Cardiac muscle cell (in vitro differentiated cells and primary cell): Measurements from ENCODE around the gene CFHR3. TPM values are rescaled to one million over a fixed set of nuclear protein-coding genes. Genes with fewer than 3 reads are reported as not detected.
"Not testable (repeated sequence)": the region's sequence is repeated elsewhere in the genome, so short reads cannot be mapped to it uniquely, and the experiment has no call there.

Experiments used
- DNase-seq, 2 donors: peaks; one replicate each; pipeline versions ENCODE4 v3.0.0 to v3.0.0-alpha.2; 2010 to 2017; ENCODE audit warnings: low read depth in 1 of 2, low spot score in 1 of 2
- H3K27ac ChIP-seq: fragments of 200-600 bp; sonication (generic); 2 replicates; pipeline ENCODE4 v1.5.1; 2016
- H3K27me3 ChIP-seq: fragments of 200-600 bp; sonication (generic); 2 replicates; pipeline ENCODE4 v1.6.0; 2016; ENCODE audit warnings: control low read depth
- H3K36me3 ChIP-seq: fragments of 200-600 bp; sonication (generic); 2 replicates; pipeline ENCODE4 v1.5.1; 2016; ENCODE audit warnings: control low read depth
- H3K4me1 ChIP-seq: fragments of 200-600 bp; sonication (generic); 2 replicates; pipeline ENCODE4 v1.8.1; 2017; ENCODE audit warnings: low read depth, mild to moderate bottlenecking, mixed run types
- H3K4me3 ChIP-seq: fragments of 200-600 bp; sonication (generic); 2 replicates; pipeline ENCODE4 v1.5.1; 2016; ENCODE audit warnings: mild to moderate bottlenecking
- H3K9me3 ChIP-seq: fragments of 200-600 bp; sonication (generic); 2 replicates; pipeline ENCODE4 v1.5.1; 2017; ENCODE audit warnings: low read depth, mild to moderate bottlenecking, control low read depth
- polyA plus RNA-seq: library from polyadenylated mRNA; unstranded; fragments of >200 nt; fragmentation: Nextera tagmentation; extraction: Ambion mirVana; gene quantifications from 2 replicates; pipeline ENCODE4 v1.2.1, GENCODE V29; 2016
- total RNA-seq: library from RNA; depleted of rRNA; stranded (reverse); fragments of >200 nt; gene quantifications from 2 replicates; pipeline ENCODE4 v1.2.3, GENCODE V29; 2016
- TF ChIP-seq, protein P1 (sequence below): IDR thresholded peaks from 2 replicates; pipeline ENCODE4 v1.5.1; 2012; ENCODE audit warnings: low read depth, mild to moderate bottlenecking, low read length

The CFHR3 gene
- total and polyA plus RNA-seq, 2 experiments from 2014 or later = 0.39 TPM; not detected in 1

DNA sequence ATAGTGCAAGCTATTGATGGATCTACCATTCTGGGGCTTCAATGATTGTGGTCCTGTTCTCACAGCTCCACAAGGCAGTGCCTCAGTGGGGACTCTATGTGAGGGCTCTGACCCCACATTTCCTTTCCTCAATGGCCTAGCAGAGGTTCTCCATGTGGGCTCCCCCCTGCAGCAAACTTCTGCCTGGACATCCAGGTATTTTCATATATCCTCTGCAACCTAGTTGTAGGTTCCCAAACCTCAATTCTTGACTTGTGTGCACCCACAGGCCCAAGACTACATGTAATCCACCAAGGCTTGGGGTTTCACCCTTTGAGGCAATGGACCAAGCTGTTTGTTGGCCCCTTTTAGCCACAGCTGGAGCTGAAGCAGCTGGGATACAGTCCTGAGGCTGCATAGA, 35.9 kb upstream of the CFHR3 start:
- H3K36me3 ChIP-seq = no peaks in the 10 kb centered on the region
- H3K9me3 ChIP-seq = no peaks in the 10 kb centered on the region
- H3K4me1 ChIP-seq = no peaks in the 10 kb centered on the region
- no peak for DNase-seq
- no peaks in the 10 kb centered on the region for H3K27me3 ChIP-seq
- no peak overlapping the region for H3K4me3 ChIP-seq
- no peak overlapping the region for H3K27ac ChIP-seq
- TF ChIP-seq, protein P1, sequence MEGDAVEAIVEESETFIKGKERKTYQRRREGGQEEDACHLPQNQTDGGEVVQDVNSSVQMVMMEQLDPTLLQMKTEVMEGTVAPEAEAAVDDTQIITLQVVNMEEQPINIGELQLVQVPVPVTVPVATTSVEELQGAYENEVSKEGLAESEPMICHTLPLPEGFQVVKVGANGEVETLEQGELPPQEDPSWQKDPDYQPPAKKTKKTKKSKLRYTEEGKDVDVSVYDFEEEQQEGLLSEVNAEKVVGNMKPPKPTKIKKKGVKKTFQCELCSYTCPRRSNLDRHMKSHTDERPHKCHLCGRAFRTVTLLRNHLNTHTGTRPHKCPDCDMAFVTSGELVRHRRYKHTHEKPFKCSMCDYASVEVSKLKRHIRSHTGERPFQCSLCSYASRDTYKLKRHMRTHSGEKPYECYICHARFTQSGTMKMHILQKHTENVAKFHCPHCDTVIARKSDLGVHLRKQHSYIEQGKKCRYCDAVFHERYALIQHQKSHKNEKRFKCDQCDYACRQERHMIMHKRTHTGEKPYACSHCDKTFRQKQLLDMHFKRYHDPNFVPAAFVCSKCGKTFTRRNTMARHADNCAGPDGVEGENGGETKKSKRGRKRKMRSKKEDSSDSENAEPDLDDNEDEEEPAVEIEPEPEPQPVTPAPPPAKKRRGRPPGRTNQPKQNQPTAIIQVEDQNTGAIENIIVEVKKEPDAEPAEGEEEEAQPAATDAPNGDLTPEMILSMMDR = no peak

DNA sequence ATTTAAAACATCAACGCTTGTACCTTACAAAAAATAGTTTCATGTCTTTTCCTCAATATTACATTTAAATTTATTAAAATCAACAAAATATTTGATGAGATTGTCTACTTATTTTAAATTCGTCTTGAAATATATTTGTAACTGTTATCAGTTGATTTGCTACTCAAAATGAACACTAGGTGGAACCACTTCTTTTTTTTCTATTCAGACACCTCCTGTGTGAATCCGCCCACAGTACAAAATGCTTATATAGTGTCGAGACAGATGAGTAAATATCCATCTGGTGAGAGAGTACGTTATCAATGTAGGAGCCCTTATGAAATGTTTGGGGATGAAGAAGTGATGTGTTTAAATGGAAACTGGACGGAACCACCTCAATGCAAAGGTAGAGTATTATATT, 31.4 kb upstream of the CFHR3 start:
- TF ChIP-seq, protein P1 = peak; percentile 21
- H3K9me3 ChIP-seq, H3K4me1 ChIP-seq, H3K27me3 ChIP-seq, H3K36me3 ChIP-seq, H3K27ac ChIP-seq, H3K4me3 ChIP-seq: not testable (repeated sequence)
- peak; percentile 46 to 49 for DNase-seq

DNA sequence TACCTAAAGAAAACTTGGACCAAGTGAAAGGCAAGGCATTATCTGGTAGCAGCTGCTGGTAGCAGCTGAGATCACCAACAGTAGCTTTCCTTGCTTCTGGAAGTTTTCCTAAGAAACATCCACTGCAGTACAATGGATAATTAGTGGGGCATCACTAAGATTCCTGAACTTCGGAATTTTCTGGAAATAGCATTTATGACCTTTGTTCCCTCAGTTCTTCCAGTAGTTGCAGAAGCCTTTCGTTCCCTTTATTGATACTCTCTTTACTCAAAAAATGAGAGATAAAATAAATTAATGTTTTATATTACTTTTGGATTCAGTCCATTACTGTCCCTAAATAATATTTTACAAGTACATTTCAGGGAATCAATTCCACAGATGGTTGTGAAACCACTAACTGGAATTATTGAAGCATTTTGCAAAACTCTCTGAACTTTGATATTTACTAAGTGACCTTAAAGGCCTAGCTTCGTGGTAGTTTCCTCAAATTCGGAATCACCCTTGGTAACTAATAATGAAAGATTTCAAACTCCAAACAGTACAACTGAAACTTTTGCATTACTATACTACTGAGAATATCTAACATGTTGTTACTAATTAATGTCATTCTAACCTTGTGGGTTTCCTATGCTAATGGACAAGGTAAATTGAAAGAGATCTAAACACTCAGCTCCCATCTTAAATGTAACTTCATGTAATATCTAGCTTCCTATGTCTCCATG, 9.5 kb upstream of the CFHR3 start:
- H3K4me3 ChIP-seq, H3K9me3 ChIP-seq, H3K27ac ChIP-seq, H3K36me3 ChIP-seq, H3K27me3 ChIP-seq, H3K4me1 ChIP-seq, DNase-seq: not testable (repeated sequence)

DNA sequence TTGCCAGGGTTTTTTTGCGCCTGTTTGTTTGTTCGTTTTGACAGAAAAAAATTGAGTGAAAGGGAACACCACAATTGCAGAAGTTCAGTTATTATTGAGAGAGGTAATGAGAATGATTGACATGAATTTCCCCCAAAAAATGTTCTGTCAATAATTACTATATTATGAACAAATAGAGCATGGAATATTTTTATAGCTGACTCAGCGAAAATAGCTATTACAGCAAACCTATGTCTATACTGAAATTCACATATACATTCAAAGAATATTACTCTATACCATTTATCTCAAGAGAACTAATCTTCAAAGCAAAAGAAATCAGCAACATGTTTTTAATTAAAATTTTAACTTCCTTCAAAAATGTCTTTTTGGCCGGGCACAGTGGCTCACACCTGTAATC, 4.8 kb upstream of the CFHR3 start:
- H3K27ac ChIP-seq, H3K27me3 ChIP-seq, H3K4me1 ChIP-seq, DNase-seq, H3K4me3 ChIP-seq, H3K36me3 ChIP-seq, H3K9me3 ChIP-seq: not testable (repeated sequence)

DNA sequence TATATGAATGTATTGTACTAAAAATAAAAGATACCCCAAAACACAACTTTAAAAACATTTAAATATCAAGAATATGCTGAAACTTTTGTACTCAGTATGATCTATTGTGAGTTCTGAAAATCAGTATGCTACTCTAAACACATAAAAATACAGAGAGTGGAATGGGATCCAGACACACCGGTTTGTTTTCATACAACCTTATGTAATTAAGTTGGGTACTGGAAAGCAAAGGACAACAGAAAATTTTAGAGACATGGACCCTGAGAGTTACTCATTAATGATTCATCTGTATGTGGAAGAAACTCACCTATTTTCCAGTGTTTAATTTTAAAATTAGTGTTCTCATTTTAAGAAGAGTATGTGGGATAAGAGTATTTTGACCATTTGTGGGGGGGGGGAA, 927 bp upstream of the CFHR3 start:
- TF ChIP-seq, protein P1 = no peak

DNA sequence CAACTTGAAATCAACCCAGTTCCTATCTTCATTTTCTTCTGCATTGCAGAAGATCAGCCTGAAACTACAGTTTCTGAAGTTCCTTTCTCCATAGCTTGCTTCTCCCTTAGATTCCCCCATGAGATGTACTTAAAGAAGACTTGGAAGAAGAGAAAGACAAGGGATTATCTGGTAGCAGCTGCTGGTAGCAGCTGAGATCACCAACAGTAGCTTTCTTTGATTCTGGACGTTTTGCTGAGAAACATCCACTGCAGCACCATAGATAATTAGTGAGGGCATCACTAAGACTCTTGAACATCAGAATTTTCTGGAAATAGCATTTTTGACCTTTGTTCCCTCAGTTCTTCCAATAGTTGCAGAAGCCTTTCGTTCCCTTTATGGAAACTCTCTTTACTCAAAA, 465 bp upstream of the CFHR3 start:
- no peaks in the 10 kb centered on the region for H3K4me1 ChIP-seq
- no peaks in the 10 kb centered on the region for H3K27me3 ChIP-seq
- no peaks in the 10 kb centered on the region for H3K36me3 ChIP-seq
- no peak overlapping the region for H3K27ac ChIP-seq
- H3K4me3 ChIP-seq = no peak overlapping the region
- DNase-seq = no peak
- H3K9me3 ChIP-seq = no peaks in the 10 kb centered on the region
- TF ChIP-seq, protein P1 = no peak

More for the DNA sequence above, 927 bp upstream of the CFHR3 start:
- H3K4me3 ChIP-seq = no peak overlapping the region
- no peaks in the 10 kb centered on the region for H3K4me1 ChIP-seq
- no peak overlapping the region for H3K27ac ChIP-seq
- no peak for DNase-seq
- H3K9me3 ChIP-seq = no peaks in the 10 kb centered on the region
- H3K36me3 ChIP-seq = no peaks in the 10 kb centered on the region
- H3K27me3 ChIP-seq = no peaks in the 10 kb centered on the region
